Nucleus accumbens (tissue), 56 donors: ENCODE measurements around the gene ABHD8.
A peak's percentile ranks its signal among the peaks of the same experiment; 100 is the strongest.

Experiments used
- DNase-seq, 56 donors: peaks; one replicate each; lab custom pipeline; 2025; lab: John Stamatoyannopoulos, UW

The ABHD8 gene

GRCh38 chr19:17303167-17303939 lies at the start of gene ABHD8:
ABHD8 (minus strand) TSS chr19:17303425; CDS start chr19:17301616, 1,809 bp downstream.
- DNase-seq = peak; percentile 13 to 97 (median 85)

GRCh38 chr19:17352608-17353280 lies 49.5 kb upstream of the ABHD8 start:
- DNase-seq = peak in 2 of 56 donors; percentile 10 to 15

- no peak for DNase-seq
These were observed 48.7 kb upstream of the ABHD8 start for GRCh38 chr19:17351815-17352435.

- peak in 2 of 56 donors; percentile 13 to 15 for DNase-seq
These were observed 45.5 kb upstream of the ABHD8 start for GRCh38 chr19:17348700-17349099.

GRCh38 chr19:17347877-17348276 lies 44.7 kb upstream of the ABHD8 start:
- no peak for DNase-seq

- DNase-seq = no peak
These were observed 44.1 kb upstream of the ABHD8 start for GRCh38 chr19:17347361-17347760.

- DNase-seq = peak in 40 of 56 donors; percentile 11 to 83 (median 42)
These were observed 43.0 kb upstream of the ABHD8 start for GRCh38 chr19:17346109-17346671.

- DNase-seq = no peak
These were observed 38.6 kb upstream of the ABHD8 start for GRCh38 chr19:17341845-17342244.

GRCh38 chr19:17341386-17341785 lies 38.2 kb upstream of the ABHD8 start:
- DNase-seq = no peak

- no peak for DNase-seq
These were observed 37.7 kb upstream of the ABHD8 start for GRCh38 chr19:17340871-17341357.

GRCh38 chr19:17340302-17340870 lies 37.2 kb upstream of the ABHD8 start:
- peak in 1 of 56 donors; percentile 8 for DNase-seq

- DNase-seq = peak in 3 of 56 donors; percentile 21 to 52 (median 42)
These were observed 36.0 kb upstream of the ABHD8 start for GRCh38 chr19:17339088-17339741.

- DNase-seq = no peak
These were observed 35.3 kb upstream of the ABHD8 start for GRCh38 chr19:17338433-17339078.

- peak in 7 of 56 donors; percentile 19 to 59 (median 37) for DNase-seq
These were observed 34.6 kb upstream of the ABHD8 start for GRCh38 chr19:17337675-17338432.

GRCh38 chr19:17336872-17337674 lies 33.8 kb upstream of the ABHD8 start, which contains the start of gene GTPBP3:
GTPBP3 (plus strand) TSS chr19:17337553; CDS start chr19:17337612, 59 bp downstream.
- DNase-seq = peak; percentile 65 to 99 (median 94)

- no peak for DNase-seq
These were observed 32.4 kb upstream of the ABHD8 start for GRCh38 chr19:17335575-17335974.
